OCI-LY1 (cell line): ENCODE measurements around the gene CPSF4.
A peak's percentile ranks its signal among the peaks of the same experiment; 100 is the strongest.

Experiments used
- H2AFZ ChIP-seq: fragments of 200-600 bp; sonication (generic), shearing (Covaris generic); 2 replicates; pipeline ENCODE4 v1.6.0; 2014; ENCODE audit warnings: antibody characterized with exemption, mild to moderate bottlenecking, low read length
- H3F3A ChIP-seq: fragments of 200-600 bp; sonication (generic), shearing (Covaris generic); 2 replicates; pipeline ENCODE4 v1.6.0; 2014; ENCODE audit warnings: mild to moderate bottlenecking, antibody characterized with exemption, low read length, moderate library complexity; ENCODE audit not compliant: insufficient read depth
- H3K27ac ChIP-seq: fragments of 200-600 bp; sonication (generic); 2 replicates; pipeline ENCODE4 v1.5.1; 2014; ENCODE audit warnings: low read length, mixed run types, mild to moderate bottlenecking, low read depth; ENCODE audit not compliant: poor library complexity, severe bottlenecking
- H3K27me3 ChIP-seq: fragments of 200-600 bp; sonication (generic); 2 replicates; pipeline ENCODE4 v1.6.0; 2014; ENCODE audit warnings: antibody characterized with exemption, mild to moderate bottlenecking, low read length, moderate library complexity; ENCODE audit not compliant: insufficient read depth
- H3K36me3 ChIP-seq: fragments of 200-600 bp; sonication (generic); 2 replicates; pipeline ENCODE4 v1.6.1; 2014; ENCODE audit warnings: mild to moderate bottlenecking, antibody characterized with exemption, low read length, moderate library complexity, mixed read lengths; ENCODE audit not compliant: insufficient read depth
- H3K4me1 ChIP-seq: fragments of 200-600 bp; sonication (generic); 2 replicates; pipeline ENCODE4 v1.5.1; 2014; ENCODE audit warnings: mild to moderate bottlenecking, low read length, moderate library complexity; ENCODE audit not compliant: insufficient read depth, severe bottlenecking
- H3K4me2 ChIP-seq: fragments of 200-600 bp; sonication (generic), shearing (Covaris generic); 2 replicates; pipeline ENCODE4 v1.6.1; 2014; ENCODE audit warnings: low read length
- H3K4me3 ChIP-seq: fragments of 200-600 bp; sonication (generic); 2 replicates; pipeline ENCODE4 v1.5.1; 2014; ENCODE audit warnings: low read length, low read depth, mild to moderate bottlenecking, mixed read lengths; ENCODE audit not compliant: poor library complexity, severe bottlenecking
- H3K79me2 ChIP-seq: fragments of 200-600 bp; shearing (Covaris generic); 2 replicates; pipeline ENCODE4 v1.6.1; 2016; ENCODE audit warnings: mixed run types, low read length, mixed read lengths; ENCODE audit not compliant: insufficient read depth
- H3K9ac ChIP-seq: fragments of 200-600 bp; sonication (generic), shearing (Covaris generic); 2 replicates; pipeline ENCODE4 v1.6.1; 2014; ENCODE audit warnings: mild to moderate bottlenecking, low read length, mixed read lengths
- H3K9me2 ChIP-seq: fragments of 200-600 bp; sonication (generic), shearing (Covaris generic); 2 replicates; pipeline ENCODE4 v1.6.1; 2014; ENCODE audit warnings: low read depth, mild to moderate bottlenecking, low read length, mixed read lengths
- H3K9me3 ChIP-seq: fragments of 200-600 bp; shearing (Covaris generic); 2 replicates; pipeline ENCODE4 v1.6.1; 2014; ENCODE audit warnings: low read length, mixed read lengths
- H4K20me1 ChIP-seq: fragments of 200-600 bp; sonication (generic), shearing (Covaris generic); 2 replicates; pipeline ENCODE4 v1.6.0; 2016; ENCODE audit warnings: mild to moderate bottlenecking, low read length; ENCODE audit not compliant: insufficient read depth
- CTCF ChIP-seq: fragments of 200-600 bp; sonication (generic), shearing (Covaris generic); IDR thresholded peaks from 2 replicates; pipeline ENCODE4 v1.5.1; 2017; ENCODE audit warnings: mild to moderate bottlenecking, antibody characterized with exemption, low read length, moderate library complexity, mixed read lengths
- EZH2 ChIP-seq: fragments of 200-600 bp; sonication (generic), shearing (Covaris generic); IDR thresholded peaks from 2 replicates; pipeline ENCODE4 v1.8.0; 2017; ENCODE audit warnings: borderline replicate concordance, mixed run types, mild to moderate bottlenecking, antibody characterized with exemption, low read length, moderate library complexity, mixed read lengths

CPSF4 gene

DNA sequence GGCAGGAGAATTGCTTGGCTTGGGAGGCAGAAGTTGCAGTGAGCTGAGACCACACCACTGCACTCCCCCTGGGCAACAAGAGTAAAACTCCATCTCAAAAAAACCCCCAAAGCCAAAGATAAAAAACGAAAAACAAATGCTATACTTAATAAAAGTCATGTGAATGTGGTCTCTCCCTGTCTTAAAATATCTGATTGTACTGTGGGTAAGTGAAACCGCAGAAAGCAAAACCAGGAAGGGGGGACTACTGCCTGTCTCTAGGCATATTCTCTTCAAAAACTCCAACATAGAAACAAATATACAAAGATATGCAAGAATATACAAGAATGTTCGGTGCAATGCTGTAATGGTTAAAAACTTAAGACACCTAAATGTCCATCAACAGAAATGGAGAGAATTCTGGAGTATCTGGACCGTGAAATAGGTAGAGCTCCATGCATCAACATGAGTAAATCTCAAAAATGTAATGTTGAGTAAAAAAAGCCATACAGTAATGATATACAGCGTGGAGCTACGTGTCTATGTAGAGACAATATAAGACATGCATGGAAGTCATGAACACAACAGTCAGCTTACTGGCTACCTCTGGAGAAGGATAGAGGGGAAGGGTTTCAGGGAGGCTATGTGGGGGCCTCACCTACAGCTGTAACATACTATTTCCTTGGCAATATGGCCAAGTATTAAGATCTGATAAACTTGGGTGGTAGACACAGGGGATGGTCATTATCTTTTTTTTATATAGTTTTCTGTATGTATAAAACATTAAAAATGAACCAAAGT lies 59.2 kb downstream of the CPSF4 start:
- peaks cover 33% of the 10 kb centered on the region for H3K79me2 ChIP-seq
- no peak overlapping the region for H3K27ac ChIP-seq
- H3K9ac ChIP-seq, result peak overlapping the region; percentile 78
- peak overlapping the region; percentile 77 for H3K4me3 ChIP-seq
- H3K9me2 ChIP-seq, result no peaks in the 10 kb centered on the region
- TF ChIP-seq CTCF (no peak), EZH2 (no peak)
- H3K9me3 ChIP-seq, result peaks cover 12% of the 10 kb centered on the region
- H3K36me3 ChIP-seq, result peaks cover 56% of the 10 kb centered on the region
- peaks cover 3% of the 10 kb centered on the region; the same call in 1 of the 2 replicates for H4K20me1 ChIP-seq
- no peaks in the 10 kb centered on the region for H3F3A ChIP-seq
- H2AFZ ChIP-seq, result no peak overlapping the region
- no peaks in the 10 kb centered on the region for H3K27me3 ChIP-seq
- peak overlapping the region; percentile 94 for H3K4me2 ChIP-seq
- peaks cover 24% of the 10 kb centered on the region for H3K4me1 ChIP-seq

DNA sequence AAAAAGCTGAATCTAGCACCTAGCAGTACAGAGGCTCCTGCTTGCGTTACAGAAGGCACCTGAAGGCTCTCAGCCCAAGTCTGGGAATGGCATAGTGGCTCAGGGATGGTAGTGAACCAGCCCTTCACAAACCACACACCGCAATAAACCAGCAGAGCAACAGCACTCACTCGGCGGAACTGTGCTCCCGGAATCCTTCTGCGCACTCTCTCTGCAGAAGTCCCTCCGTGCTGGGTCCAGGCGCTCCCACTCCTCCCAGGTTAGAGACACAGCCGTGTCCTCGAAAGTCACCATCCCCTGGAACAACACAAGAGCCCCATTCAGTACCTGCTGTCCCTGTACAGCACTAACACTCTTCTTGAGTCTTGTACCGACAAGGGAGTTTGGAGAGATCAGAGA lies 59.8 kb downstream of the CPSF4 start:
- peak overlapping the region; percentile 78 for H3K9ac ChIP-seq

GRCh38 chr7:99499371-99499720 lies 60.6 kb downstream of the CPSF4 start:
- Histone ChIP-seq H3K79me2 (peaks cover 33% of the 10 kb centered on the region), H3K36me3 (peaks cover 42% of the 10 kb centered on the region), H2AFZ (no peak overlapping the region), H3K9me2 (no peaks in the 10 kb centered on the region), H3K4me2 (peak overlapping the region; percentile 94), H3K27me3 (no peaks in the 10 kb centered on the region), H3K9ac (peak overlapping the region; percentile 78), H3F3A (no peaks in the 10 kb centered on the region), H4K20me1 (peaks cover 3% of the 10 kb centered on the region; the same call in 1 of the 2 replicates), H3K4me1 (peaks cover 28% of the 10 kb centered on the region), H3K4me3 (peak overlapping the region; percentile 77), H3K27ac (peak overlapping the region; percentile 57), H3K9me3 (peaks cover 2% of the 10 kb centered on the region)
- TF ChIP-seq CTCF (no peak), EZH2 (no peak)

More for the DNA sequence above, 59.8 kb downstream of the CPSF4 start:
- Histone ChIP-seq H3K27ac (no peak overlapping the region), H3K4me3 (peak overlapping the region; percentile 77), H2AFZ (no peak overlapping the region), H3K4me1 (peaks cover 24% of the 10 kb centered on the region), H3K27me3 (no peaks in the 10 kb centered on the region), H3K36me3 (peaks cover 50% of the 10 kb centered on the region), H3F3A (no peaks in the 10 kb centered on the region), H3K9me2 (no peaks in the 10 kb centered on the region), H3K79me2 (peaks cover 33% of the 10 kb centered on the region), H3K9me3 (peaks cover 10% of the 10 kb centered on the region), H3K4me2 (peak overlapping the region; percentile 94), H4K20me1 (peaks cover 3% of the 10 kb centered on the region; the same call in 1 of the 2 replicates)
- TF ChIP-seq EZH2 (no peak), CTCF (no peak)
